Uterus (tissue), 4 donors: ENCODE data around the gene HLA-G. TPM values are rescaled to one million over a fixed set of nuclear protein-coding genes. Genes with fewer than 3 reads are reported as not detected.

Experiments
- DNase-seq, 2 donors: peaks; one replicate each; pipeline ENCODE4 v3.0.0-alpha.2; 2019 to 2020
- H3K27ac ChIP-seq, 2 donors: fragments of 200-600 bp; sonication (generic); 1 replicate in 1 of 2; 2 replicates in 1 of 2; pipeline ENCODE4 v1.5.1; 2016 to 2018
- H3K27me3 ChIP-seq, 2 donors: fragments of 200-600 bp; sonication (generic); one replicate each; pipeline ENCODE4 v1.5.1; 2018 to 2019; ENCODE audit warnings: control low read depth in 1 of 2
- H3K36me3 ChIP-seq, 2 donors: fragments of 200-600 bp; sonication (generic); one replicate each; pipeline ENCODE4 v1.5.1; 2019; ENCODE audit warnings: control low read depth in 1 of 2
- H3K4me1 ChIP-seq, 2 donors: fragments of 200-600 bp; sonication (generic); one replicate each; pipeline ENCODE4 v1.5.1; 2018 to 2019; ENCODE audit warnings: control low read depth in 1 of 2
- H3K4me3 ChIP-seq, 2 donors: fragments of 200-600 bp; sonication (generic); 1 replicate in 1 of 2; 2 replicates in 1 of 2; pipeline ENCODE4 v1.5.1; 2018 to 2019; ENCODE audit warnings: mild to moderate bottlenecking in 1 of 2
- H3K9me3 ChIP-seq, 2 donors: fragments of 200-600 bp; sonication (generic); one replicate each; pipeline ENCODE4 v1.5.1; 2019; ENCODE audit warnings: control low read depth in 1 of 2
- POLR2A ChIP-seq, 2 donors: fragments of 450-650 bp; IDR thresholded peaks; one replicate each; pipeline ENCODE4 v1.6.1; 2016; ENCODE audit warnings: antibody characterized with exemption in 2 of 2, mild to moderate bottlenecking in 1 of 2, moderate library complexity in 1 of 2
- intact Hi-C: fragments of 100-400 bp; cut with DNase I; formaldehyde crosslinking; loops from one replicate; pipeline ENCODE4 v1.15.1; 2023; ENCODE audit warnings: low total_unique reads
- total RNA-seq, 4 donors: library from RNA; depleted of rRNA in 3 of 4; stranded (reverse); fragments of >200 nt in 3 of 4; gene quantifications; one replicate each; pipeline versions ENCODE4 v1.1.0 to v1.2.4, GENCODE V29; 2014 to 2023
- TF ChIP-seq, protein P1 (sequence below), 4 experiments: fragments of 200-600 bp in 2 of 4; fragments of 450-650 bp in 2 of 4; sonication (generic) in 2 of 4; IDR thresholded peaks; one replicate each; pipeline ENCODE4 v1.5.1; 2016 to 2019; ENCODE audit warnings: antibody characterized with exemption in 4 of 4, mild to moderate bottlenecking in 2 of 4, moderate library complexity in 1 of 4
- donor health status: DM: yes; HTN: yes; CAD: no.

Gene HLA-G
- total RNA-seq, 4 donors from 2014 or later, result 0.52 TPM; not detected in 3

DNA sequence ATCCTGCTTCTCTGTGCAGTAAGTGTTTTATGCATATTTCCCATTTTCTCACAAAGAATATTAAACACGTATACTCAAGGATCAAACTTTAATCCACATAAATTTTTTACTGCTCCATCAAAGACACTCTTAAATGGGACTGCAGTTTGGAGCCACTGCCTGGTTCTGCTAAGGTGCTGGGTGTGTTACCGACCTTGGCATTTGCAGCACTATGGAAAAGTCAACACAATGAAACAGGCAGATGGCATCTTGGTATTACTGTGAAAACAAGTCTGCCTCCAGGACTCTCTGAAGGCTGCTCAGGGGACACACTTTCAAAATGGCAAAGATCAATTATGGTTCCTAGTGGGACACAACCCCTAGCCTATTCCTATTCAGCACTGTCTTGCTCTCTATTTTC lies 17.3 kb upstream of the HLA-G start:
- H3K4me1 ChIP-seq, result no peaks in the 10 kb centered on the region
- intact Hi-C loops, result no loop called here

GRCh38 chr6:29811377-29811776 lies 16.2 kb upstream of the HLA-G start:
- H3K9me3 ChIP-seq, result no peaks in the 10 kb centered on the region
- H3K4me3 ChIP-seq, result no peak overlapping the region
- no peak for TF ChIP-seq POLR2A (IDR thresholded peaks at IDR 0.05)
- TF ChIP-seq, protein P1, sequence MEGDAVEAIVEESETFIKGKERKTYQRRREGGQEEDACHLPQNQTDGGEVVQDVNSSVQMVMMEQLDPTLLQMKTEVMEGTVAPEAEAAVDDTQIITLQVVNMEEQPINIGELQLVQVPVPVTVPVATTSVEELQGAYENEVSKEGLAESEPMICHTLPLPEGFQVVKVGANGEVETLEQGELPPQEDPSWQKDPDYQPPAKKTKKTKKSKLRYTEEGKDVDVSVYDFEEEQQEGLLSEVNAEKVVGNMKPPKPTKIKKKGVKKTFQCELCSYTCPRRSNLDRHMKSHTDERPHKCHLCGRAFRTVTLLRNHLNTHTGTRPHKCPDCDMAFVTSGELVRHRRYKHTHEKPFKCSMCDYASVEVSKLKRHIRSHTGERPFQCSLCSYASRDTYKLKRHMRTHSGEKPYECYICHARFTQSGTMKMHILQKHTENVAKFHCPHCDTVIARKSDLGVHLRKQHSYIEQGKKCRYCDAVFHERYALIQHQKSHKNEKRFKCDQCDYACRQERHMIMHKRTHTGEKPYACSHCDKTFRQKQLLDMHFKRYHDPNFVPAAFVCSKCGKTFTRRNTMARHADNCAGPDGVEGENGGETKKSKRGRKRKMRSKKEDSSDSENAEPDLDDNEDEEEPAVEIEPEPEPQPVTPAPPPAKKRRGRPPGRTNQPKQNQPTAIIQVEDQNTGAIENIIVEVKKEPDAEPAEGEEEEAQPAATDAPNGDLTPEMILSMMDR (IDR thresholded peaks at IDR 0.05), result no peak
- H3K36me3 ChIP-seq, result no peaks in the 10 kb centered on the region
- H3K27ac ChIP-seq, result no peak overlapping the region
- no peaks in the 10 kb centered on the region for H3K4me1 ChIP-seq
- intact Hi-C loops, result no loop called here
- no peaks in the 10 kb centered on the region for H3K27me3 ChIP-seq
- no peak for DNase-seq

More for the DNA sequence above, 17.3 kb upstream of the HLA-G start:
- no peak for DNase-seq
- Histone ChIP-seq H3K27me3 (no peaks in the 10 kb centered on the region), H3K36me3 (no peaks in the 10 kb centered on the region), H3K4me3 (no peak overlapping the region), H3K9me3 (no peaks in the 10 kb centered on the region), H3K27ac (no peak overlapping the region)
- TF ChIP-seq, protein P1 (IDR thresholded peaks at IDR 0.05), result no peak
- no peak for TF ChIP-seq POLR2A (IDR thresholded peaks at IDR 0.05)

GRCh38 chr6:29813066-29813465 lies 14.6 kb upstream of the HLA-G start:
- no peaks in the 10 kb centered on the region for H3K4me1 ChIP-seq
- no peaks in the 10 kb centered on the region for H3K36me3 ChIP-seq
- no peak overlapping the region for H3K4me3 ChIP-seq
- TF ChIP-seq POLR2A (IDR thresholded peaks at IDR 0.05), result no peak
- TF ChIP-seq, protein P1 (IDR thresholded peaks at IDR 0.05), result no peak
- no peak overlapping the region for H3K27ac ChIP-seq
- no peak for DNase-seq
- no peaks in the 10 kb centered on the region for H3K27me3 ChIP-seq
- intact Hi-C loops, result no loop called here
- no peaks in the 10 kb centered on the region for H3K9me3 ChIP-seq

GRCh38 chr6:29813809-29814208 lies 13.8 kb upstream of the HLA-G start:
- TF ChIP-seq POLR2A (IDR thresholded peaks at IDR 0.05), result no peak
- TF ChIP-seq, protein P1 (IDR thresholded peaks at IDR 0.05), result no peak
- no peak for DNase-seq
- intact Hi-C loops, result no loop called here
- no peak overlapping the region for H3K4me3 ChIP-seq
- no peaks in the 10 kb centered on the region for H3K27me3 ChIP-seq
- no peak overlapping the region for H3K27ac ChIP-seq
- no peaks in the 10 kb centered on the region for H3K9me3 ChIP-seq
- no peaks in the 10 kb centered on the region for H3K36me3 ChIP-seq
- H3K4me1 ChIP-seq, result no peaks in the 10 kb centered on the region

DNA sequence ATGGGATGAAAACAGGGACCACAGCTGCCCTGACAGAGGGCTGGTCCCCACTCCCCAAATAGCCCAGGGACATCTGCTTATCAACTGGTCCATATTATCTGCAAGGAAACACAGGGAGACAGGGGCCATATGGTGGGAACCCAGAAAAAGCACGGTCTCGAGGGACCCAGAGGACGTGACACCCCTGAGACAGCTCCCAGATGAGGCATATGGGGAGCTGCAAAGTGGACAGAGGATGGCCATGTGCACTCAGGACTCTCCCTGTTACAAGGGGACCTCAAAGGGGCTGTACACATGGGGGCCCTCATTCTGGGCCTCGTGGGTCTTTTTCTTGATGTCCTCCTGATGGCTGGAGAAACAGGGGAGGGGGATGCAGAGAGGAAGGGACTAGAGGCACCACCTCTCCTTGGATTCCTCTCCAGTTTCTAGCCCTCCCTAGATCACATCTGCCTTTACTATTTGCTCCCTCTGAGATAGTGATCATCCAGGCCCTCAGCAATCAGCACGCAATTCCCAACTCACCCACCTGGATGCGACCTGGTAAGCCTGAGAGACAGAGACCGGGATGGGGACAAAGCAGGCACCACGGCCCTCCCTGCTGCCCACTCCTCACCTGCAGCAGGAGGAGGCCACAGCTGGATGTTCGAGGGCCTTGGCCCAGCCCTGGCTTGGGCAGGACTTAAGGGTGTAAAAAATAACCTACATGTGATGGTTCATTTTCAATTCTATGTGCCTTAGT lies 13.1 kb upstream of the HLA-G start:
- DNase-seq, result no peak
- no peaks in the 10 kb centered on the region for H3K27me3 ChIP-seq
- no peak overlapping the region for H3K27ac ChIP-seq
- H3K36me3 ChIP-seq, result no peaks in the 10 kb centered on the region
- TF ChIP-seq, protein P1 (IDR thresholded peaks at IDR 0.05), result no peak
- no peak for TF ChIP-seq POLR2A (IDR thresholded peaks at IDR 0.05)
- no peaks in the 10 kb centered on the region for H3K4me1 ChIP-seq
- H3K9me3 ChIP-seq, result no peaks in the 10 kb centered on the region
- intact Hi-C loops, result no loop called here
- no peak overlapping the region for H3K4me3 ChIP-seq
